Measurements from ENCODE around the gene NGLY1.

DNA sequence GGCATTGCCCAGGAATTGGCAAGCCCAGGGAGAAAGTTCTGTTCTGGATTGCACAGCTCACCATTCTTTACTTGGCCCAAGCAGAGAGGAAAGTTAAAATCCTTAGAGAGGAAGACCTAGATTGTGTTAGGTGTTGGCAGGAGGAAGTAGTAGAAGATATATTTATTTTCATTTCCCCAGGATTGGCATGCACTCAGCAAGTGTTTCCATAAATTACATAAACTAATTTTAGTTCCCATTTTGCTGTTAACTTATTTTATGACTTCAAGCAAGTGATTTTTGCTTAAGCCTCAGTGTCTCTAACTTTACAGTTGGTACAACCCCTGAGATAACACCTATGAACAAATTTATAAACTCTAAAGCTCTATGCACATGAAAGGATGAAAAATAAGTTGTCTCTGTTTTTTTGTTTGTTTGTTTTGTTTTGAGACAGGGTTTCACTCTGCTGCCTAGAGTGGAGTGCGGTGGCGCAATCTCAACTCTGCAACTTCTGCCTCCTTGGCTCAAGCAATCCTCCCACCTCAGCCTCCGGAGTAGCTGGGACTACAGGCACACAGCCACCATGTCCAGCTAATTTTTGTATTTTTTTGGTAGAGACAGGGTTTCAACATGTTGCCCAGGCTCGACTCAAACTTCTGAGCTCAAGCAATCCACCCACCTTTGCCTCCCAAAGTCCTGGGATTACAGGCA lies 87.4 kb downstream of the NGLY1 start:
- TF ChIP-seq RFX5 (IDR thresholded peaks at IDR 0.05; ENCODE audit: borderline replicate concordance, low read depth, low read length): no peak
- TF ChIP-seq, protein P1, sequence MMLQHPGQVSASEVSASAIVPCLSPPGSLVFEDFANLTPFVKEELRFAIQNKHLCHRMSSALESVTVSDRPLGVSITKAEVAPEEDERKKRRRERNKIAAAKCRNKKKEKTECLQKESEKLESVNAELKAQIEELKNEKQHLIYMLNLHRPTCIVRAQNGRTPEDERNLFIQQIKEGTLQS (IDR thresholded peaks at IDR 0.05; ENCODE audit: insufficient read depth, low read depth, low read length): no peak
- no peak for TF ChIP-seq TAF1 (IDR thresholded peaks at IDR 0.05; ENCODE audit: low read depth, low read length)
- no peak for TF ChIP-seq YY1 (IDR thresholded peaks at IDR 0.05; ENCODE audit: low read depth, low read length)
- TF ChIP-seq, protein P2, sequence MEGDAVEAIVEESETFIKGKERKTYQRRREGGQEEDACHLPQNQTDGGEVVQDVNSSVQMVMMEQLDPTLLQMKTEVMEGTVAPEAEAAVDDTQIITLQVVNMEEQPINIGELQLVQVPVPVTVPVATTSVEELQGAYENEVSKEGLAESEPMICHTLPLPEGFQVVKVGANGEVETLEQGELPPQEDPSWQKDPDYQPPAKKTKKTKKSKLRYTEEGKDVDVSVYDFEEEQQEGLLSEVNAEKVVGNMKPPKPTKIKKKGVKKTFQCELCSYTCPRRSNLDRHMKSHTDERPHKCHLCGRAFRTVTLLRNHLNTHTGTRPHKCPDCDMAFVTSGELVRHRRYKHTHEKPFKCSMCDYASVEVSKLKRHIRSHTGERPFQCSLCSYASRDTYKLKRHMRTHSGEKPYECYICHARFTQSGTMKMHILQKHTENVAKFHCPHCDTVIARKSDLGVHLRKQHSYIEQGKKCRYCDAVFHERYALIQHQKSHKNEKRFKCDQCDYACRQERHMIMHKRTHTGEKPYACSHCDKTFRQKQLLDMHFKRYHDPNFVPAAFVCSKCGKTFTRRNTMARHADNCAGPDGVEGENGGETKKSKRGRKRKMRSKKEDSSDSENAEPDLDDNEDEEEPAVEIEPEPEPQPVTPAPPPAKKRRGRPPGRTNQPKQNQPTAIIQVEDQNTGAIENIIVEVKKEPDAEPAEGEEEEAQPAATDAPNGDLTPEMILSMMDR (IDR thresholded peaks at IDR 0.05; ENCODE audit: control extremely low read depth in 1 of 3, insufficient read depth in 1 of 3, low read depth in 1 of 3, low read length in 3 of 3): no peak
